RWPE2 (cell line): ENCODE results near the gene AFAP1L2.

ENCODE experiments used
- ATAC-seq: fragments of 200-7000 bp; cut with Tn5 transposase; 3 replicates; pipeline ENCODE4 v1.9.1; 2021; ENCODE audit warnings: low read depth
- DNase-seq: peaks from one replicate; pipeline ENCODE4 v3.0.0-alpha.2; 2020; ENCODE audit warnings: low spot score
- H3K27ac ChIP-seq: fragments of 450-650 bp; 2 replicates; pipeline ENCODE4 v1.5.1; 2017; ENCODE audit warnings: mild to moderate bottlenecking; ENCODE audit not compliant: poor library complexity, severe bottlenecking
- H3K27me3 ChIP-seq: fragments of 250-450 bp; sonication (Bioruptor Pico); 2 replicates; pipeline ENCODE4 v1.5.1; 2021; ENCODE audit warnings: mild to moderate bottlenecking, moderate library complexity; ENCODE audit not compliant: insufficient read depth, poor library complexity, severe bottlenecking
- H3K36me3 ChIP-seq: fragments of 250-450 bp; sonication (Bioruptor Pico); 2 replicates; pipeline ENCODE4 v1.5.1; 2020; ENCODE audit warnings: low read depth, mild to moderate bottlenecking, moderate library complexity
- H3K4me1 ChIP-seq: fragments of 250-450 bp; sonication (Bioruptor Pico); 2 replicates; pipeline ENCODE4 v1.5.1; 2021; ENCODE audit warnings: mild to moderate bottlenecking, moderate library complexity; ENCODE audit not compliant: insufficient read depth, poor library complexity, severe bottlenecking
- H3K4me3 ChIP-seq: fragments of 250-450 bp; sonication (Bioruptor Pico); 2 replicates; pipeline ENCODE4 v1.5.1; 2021; ENCODE audit warnings: mild to moderate bottlenecking, moderate library complexity; ENCODE audit not compliant: severe bottlenecking
- H3K9me3 ChIP-seq: fragments of 250-450 bp; sonication (Bioruptor Pico); 2 replicates; pipeline ENCODE4 v1.5.1; 2021; ENCODE audit warnings: mild to moderate bottlenecking, moderate library complexity; ENCODE audit not compliant: severe bottlenecking
- TF ChIP-seq, protein P1 (sequence below): fragments of 450-650 bp; IDR thresholded peaks from one replicate; pipeline ENCODE4 v1.5.1; 2017; ENCODE audit warnings: mild to moderate bottlenecking, moderate library complexity; ENCODE audit not compliant: poor library complexity, severe bottlenecking

The AFAP1L2 gene

DNA sequence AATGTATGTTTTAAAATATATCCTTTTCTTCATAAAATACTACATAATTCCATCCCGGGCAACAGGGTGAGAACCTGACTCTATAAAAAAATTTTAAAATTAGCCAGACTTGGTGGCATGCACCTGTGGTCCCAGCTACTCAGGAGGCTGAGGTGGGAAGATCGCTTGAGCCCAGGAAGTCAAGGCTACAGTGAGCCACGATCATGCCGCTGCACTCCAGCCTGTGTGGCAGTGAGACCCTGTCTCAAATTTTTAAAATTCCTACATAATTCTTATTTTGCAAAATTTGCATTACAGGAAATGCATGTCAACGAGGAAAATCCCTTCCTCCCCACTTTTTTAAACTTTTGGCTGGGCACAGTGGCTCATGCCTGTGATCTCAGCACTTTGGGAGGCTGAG lies 31.3 kb downstream of the AFAP1L2 start:
- Histone ChIP-seq H3K4me3 (no peak overlapping the region), H3K4me1 (peaks cover 19% of the 10 kb centered on the region), H3K27ac (no peak overlapping the region), H3K36me3 (no peaks in the 10 kb centered on the region), H3K27me3 (no peaks in the 10 kb centered on the region), H3K9me3 (no peaks in the 10 kb centered on the region)
- no peak for ATAC-seq
- TF ChIP-seq, protein P1, sequence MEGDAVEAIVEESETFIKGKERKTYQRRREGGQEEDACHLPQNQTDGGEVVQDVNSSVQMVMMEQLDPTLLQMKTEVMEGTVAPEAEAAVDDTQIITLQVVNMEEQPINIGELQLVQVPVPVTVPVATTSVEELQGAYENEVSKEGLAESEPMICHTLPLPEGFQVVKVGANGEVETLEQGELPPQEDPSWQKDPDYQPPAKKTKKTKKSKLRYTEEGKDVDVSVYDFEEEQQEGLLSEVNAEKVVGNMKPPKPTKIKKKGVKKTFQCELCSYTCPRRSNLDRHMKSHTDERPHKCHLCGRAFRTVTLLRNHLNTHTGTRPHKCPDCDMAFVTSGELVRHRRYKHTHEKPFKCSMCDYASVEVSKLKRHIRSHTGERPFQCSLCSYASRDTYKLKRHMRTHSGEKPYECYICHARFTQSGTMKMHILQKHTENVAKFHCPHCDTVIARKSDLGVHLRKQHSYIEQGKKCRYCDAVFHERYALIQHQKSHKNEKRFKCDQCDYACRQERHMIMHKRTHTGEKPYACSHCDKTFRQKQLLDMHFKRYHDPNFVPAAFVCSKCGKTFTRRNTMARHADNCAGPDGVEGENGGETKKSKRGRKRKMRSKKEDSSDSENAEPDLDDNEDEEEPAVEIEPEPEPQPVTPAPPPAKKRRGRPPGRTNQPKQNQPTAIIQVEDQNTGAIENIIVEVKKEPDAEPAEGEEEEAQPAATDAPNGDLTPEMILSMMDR, result no peak
- DNase-seq, result no peak

DNA sequence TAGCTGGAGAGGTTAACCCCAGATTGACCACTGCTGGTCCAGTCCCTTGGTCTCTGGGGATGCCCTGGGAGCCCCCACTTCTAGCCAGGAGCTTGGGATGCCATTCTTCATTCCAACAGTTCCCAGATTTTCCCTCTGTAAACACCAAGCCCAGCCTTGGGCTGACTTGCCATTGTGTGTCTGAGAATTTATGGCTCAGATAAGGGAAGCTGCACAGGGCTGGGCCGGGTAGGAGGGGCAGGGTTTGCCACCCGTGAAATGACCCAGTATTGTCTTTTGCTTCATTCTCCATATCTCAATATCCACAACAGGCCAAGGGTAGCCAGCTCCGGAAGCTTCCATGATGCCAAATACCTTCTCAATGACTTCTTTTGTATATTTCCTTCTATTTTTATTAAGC lies 32.1 kb downstream of the AFAP1L2 start:
- H3K4me1 ChIP-seq, result peaks cover 27% of the 10 kb centered on the region
- H3K9me3 ChIP-seq, result no peaks in the 10 kb centered on the region
- no peak overlapping the region for H3K4me3 ChIP-seq
- no peaks in the 10 kb centered on the region for H3K36me3 ChIP-seq
- H3K27ac ChIP-seq, result no peak overlapping the region
- TF ChIP-seq, protein P1, result no peak
- DNase-seq (no peak), ATAC-seq (no peak)
- H3K27me3 ChIP-seq, result no peaks in the 10 kb centered on the region

DNA sequence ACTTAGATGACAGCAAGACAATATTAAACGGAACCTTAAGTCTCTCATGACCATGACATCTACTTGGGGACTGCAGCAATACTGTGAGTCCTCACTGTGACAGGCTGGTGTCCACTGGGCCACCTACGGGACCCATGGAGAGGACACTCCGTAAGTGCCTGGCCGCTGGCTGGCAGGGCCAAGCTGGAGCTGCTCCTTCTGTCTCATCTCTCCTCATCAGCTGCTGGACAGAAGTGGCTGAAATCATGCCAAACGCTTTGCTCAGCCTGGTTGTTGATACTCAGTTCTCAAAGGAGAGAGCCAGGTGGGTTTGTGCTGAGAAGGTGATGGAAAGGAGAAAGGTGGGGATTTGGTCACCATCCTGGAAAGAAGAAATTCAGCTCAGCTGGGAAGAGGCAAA lies 33.3 kb downstream of the AFAP1L2 start:
- TF ChIP-seq, protein P1, result no peak
- peaks cover 25% of the 10 kb centered on the region for H3K4me1 ChIP-seq
- no peak overlapping the region for H3K4me3 ChIP-seq
- no peak for ATAC-seq
- H3K36me3 ChIP-seq, result no peaks in the 10 kb centered on the region
- no peaks in the 10 kb centered on the region for H3K27me3 ChIP-seq
- H3K27ac ChIP-seq, result no peak overlapping the region
- no peak for DNase-seq
- no peaks in the 10 kb centered on the region for H3K9me3 ChIP-seq

DNA sequence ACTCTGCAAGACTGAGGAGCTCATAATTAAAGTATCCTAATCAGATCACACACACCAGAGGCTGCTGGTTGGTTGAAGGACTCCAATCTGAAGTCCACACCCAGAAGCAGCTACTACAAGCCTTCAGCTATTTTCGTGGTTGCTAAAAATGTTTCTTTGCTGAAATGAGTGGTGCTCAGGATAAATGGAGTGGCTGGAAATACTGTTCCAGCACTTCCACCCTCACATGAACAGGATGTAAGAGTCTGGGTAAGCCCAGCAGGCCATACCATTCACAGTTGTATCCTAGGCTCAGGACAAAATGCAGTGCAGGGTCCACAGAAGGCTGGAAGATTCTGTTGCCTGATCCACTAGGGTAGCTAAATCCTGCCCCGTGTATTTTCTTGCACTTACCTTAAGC lies 34.1 kb downstream of the AFAP1L2 start:
- no peaks in the 10 kb centered on the region for H3K36me3 ChIP-seq
- peaks cover 19% of the 10 kb centered on the region for H3K4me1 ChIP-seq
- TF ChIP-seq, protein P1, result no peak
- no peak overlapping the region for H3K4me3 ChIP-seq
- no peaks in the 10 kb centered on the region for H3K27me3 ChIP-seq
- no peaks in the 10 kb centered on the region for H3K9me3 ChIP-seq
- no peak overlapping the region for H3K27ac ChIP-seq
- ATAC-seq, result no peak
- no peak for DNase-seq

DNA sequence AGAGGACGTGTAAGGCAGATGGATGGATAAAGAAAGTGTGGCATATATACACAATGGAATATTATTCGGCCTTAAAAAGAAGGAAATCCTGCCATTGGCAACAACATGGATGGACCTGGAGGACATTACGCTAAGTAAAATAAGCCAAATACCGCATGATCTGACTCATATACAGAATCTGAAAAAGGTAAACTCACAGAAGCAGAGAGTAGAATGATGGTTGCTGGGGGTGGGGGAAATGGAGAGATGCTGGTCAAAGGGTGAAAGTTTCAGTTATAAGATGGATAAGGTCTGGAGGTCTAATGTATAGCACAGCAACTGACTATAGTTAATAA lies 36.3 kb downstream of the AFAP1L2 start:
- Histone ChIP-seq H3K4me3 (no peak overlapping the region), H3K36me3 (no peaks in the 10 kb centered on the region), H3K27ac (peak overlapping the region; percentile 6), H3K4me1 (peaks cover 15% of the 10 kb centered on the region), H3K9me3 (no peaks in the 10 kb centered on the region), H3K27me3 (no peaks in the 10 kb centered on the region)
- TF ChIP-seq, protein P1, result no peak
- ATAC-seq (peak; percentile 29; the same call in 1 of the 3 replicates), DNase-seq (no peak)
